HTR-8/SVneo (cell line): ENCODE data around the gene ADAMTS3.

ENCODE experiments used
- DNase-seq: peaks from one replicate; pipeline ENCODE4 v3.0.0; 2011; ENCODE audit warnings: low spot score, mixed read lengths; ENCODE audit not compliant: insufficient read length
- FAIRE-seq: peaks from 2 replicates; lab custom pipeline; 2011; peaks lifted over from hg19 to GRCh38; lab: Jason Lieb, UNC

Gene ADAMTS3

GRCh38 chr4:72360075-72360474 is 208.9 kb downstream of the ADAMTS3 start:
- FAIRE-seq = no peak
- no peak for DNase-seq

GRCh38 chr4:72358483-72358882 is 210.5 kb downstream of the ADAMTS3 start:
- FAIRE-seq (no peak), DNase-seq (no peak)

- DNase-seq = no peak
- no peak for FAIRE-seq
Measured at GRCh38 chr4:72357908-72358307, 211.1 kb downstream of the ADAMTS3 start.

GRCh38 chr4:72352711-72353110 is 216.3 kb downstream of the ADAMTS3 start:
- DNase-seq = no peak
- no peak for FAIRE-seq

GRCh38 chr4:72351521-72351920 is 217.5 kb downstream of the ADAMTS3 start:
- no peak for FAIRE-seq
- no peak for DNase-seq

GRCh38 chr4:72348701-72349100 is 220.3 kb downstream of the ADAMTS3 start:
- no peak for FAIRE-seq

GRCh38 chr4:72344418-72344817 is 224.6 kb downstream of the ADAMTS3 start:
- DNase-seq (no peak), FAIRE-seq (no peak)

More at GRCh38 chr4:72348701-72349100, 220.3 kb downstream of the ADAMTS3 start:
- no peak for DNase-seq

- DNase-seq (no peak), FAIRE-seq (no peak)
Measured at GRCh38 chr4:72341432-72341820, 227.6 kb downstream of the ADAMTS3 start.

- DNase-seq (no peak), FAIRE-seq (no peak)
Measured at GRCh38 chr4:72340803-72341431, 228.1 kb downstream of the ADAMTS3 start.

- DNase-seq (no peak), FAIRE-seq (no peak)
Measured at GRCh38 chr4:72338060-72338459, 231.0 kb downstream of the ADAMTS3 start.

- DNase-seq (no peak), FAIRE-seq (no peak)
Measured at GRCh38 chr4:72330381-72330780, 238.6 kb downstream of the ADAMTS3 start.

GRCh38 chr4:72326692-72327632 is 242.1 kb downstream of the ADAMTS3 start:
- FAIRE-seq (no peak), DNase-seq (peak; percentile 10)

- FAIRE-seq = no peak
- no peak for DNase-seq
Measured at GRCh38 chr4:72325215-72325614, 243.8 kb downstream of the ADAMTS3 start.

GRCh38 chr4:72323227-72323626 is 245.8 kb downstream of the ADAMTS3 start:
- no peak for DNase-seq

GRCh38 chr4:72320223-72320948 is 248.6 kb downstream of the ADAMTS3 start:
- DNase-seq = no peak
- FAIRE-seq = no peak

More at GRCh38 chr4:72323227-72323626, 245.8 kb downstream of the ADAMTS3 start:
- FAIRE-seq = no peak

- DNase-seq (no peak), FAIRE-seq (no peak)
Measured at GRCh38 chr4:72319601-72320021, 249.4 kb downstream of the ADAMTS3 start.

- DNase-seq (no peak), FAIRE-seq (no peak)
Measured at GRCh38 chr4:72318421-72319170, 250.4 kb downstream of the ADAMTS3 start.

GRCh38 chr4:72314869-72315268 is 254.2 kb downstream of the ADAMTS3 start:
- FAIRE-seq = no peak
- DNase-seq = no peak

GRCh38 chr4:72313121-72313520 is 255.9 kb downstream of the ADAMTS3 start:
- no peak for FAIRE-seq

GRCh38 chr4:72312032-72312650 is 256.9 kb downstream of the ADAMTS3 start:
- no peak for FAIRE-seq
- no peak for DNase-seq

More at GRCh38 chr4:72313121-72313520, 255.9 kb downstream of the ADAMTS3 start:
- DNase-seq = no peak
